Liver (tissue), 9 donors: Measurements from ENCODE around the gene CASR. TPM values are rescaled to one million over a fixed set of nuclear protein-coding genes. Genes with fewer than 3 reads are reported as not detected.

Experiments used
- DNase-seq: peaks from one replicate; pipeline ENCODE4 v3.0.0-alpha.2; 2017; ENCODE audit warnings: low spot score
- H3K27ac ChIP-seq, 2 donors: one replicate each; pipeline ENCODE4 v1.7.0; 2013; ENCODE audit warnings: inconsistent platforms in 2 of 2, low read length in 2 of 2, control low read depth in 1 of 2, low read depth in 1 of 2, mild to moderate bottlenecking in 1 of 2
- H3K27me3 ChIP-seq, 4 donors: one replicate each; pipeline versions ENCODE4 v1.6.1 to v1.7.0; 2013; ENCODE audit warnings: low read length in 3 of 4, inconsistent platforms in 1 of 4, mild to moderate bottlenecking in 1 of 4, moderate library complexity in 1 of 4; ENCODE audit not compliant: control insufficient read depth in 4 of 4, insufficient read depth in 4 of 4
- H3K36me3 ChIP-seq, 4 donors: one replicate each; pipeline versions ENCODE4 v1.6.1 to v1.7.0; 2013; ENCODE audit warnings: low read length in 3 of 4, mild to moderate bottlenecking in 3 of 4, low read depth in 1 of 4, moderate library complexity in 1 of 4; ENCODE audit not compliant: control insufficient read depth in 4 of 4, insufficient read depth in 3 of 4
- H3K4me1 ChIP-seq, 4 donors: one replicate each; pipeline versions ENCODE4 v1.6.1 to v1.7.0; 2013; ENCODE audit warnings: low read length in 3 of 4, mild to moderate bottlenecking in 3 of 4, moderate library complexity in 1 of 4; ENCODE audit not compliant: control insufficient read depth in 4 of 4, insufficient read depth in 4 of 4
- H3K4me3 ChIP-seq, 3 donors: one replicate each; pipeline versions ENCODE4 v1.6.1 to v1.7.0; 2013; ENCODE audit warnings: low read length in 3 of 3, control low read depth in 1 of 3, low read depth in 1 of 3, mild to moderate bottlenecking in 1 of 3
- H3K9ac ChIP-seq, 2 donors: one replicate each; pipeline ENCODE4 v1.7.0; 2013; ENCODE audit warnings: low read length in 2 of 2, mild to moderate bottlenecking in 2 of 2, moderate library complexity in 2 of 2, control low read depth in 1 of 2, low read depth in 1 of 2
- H3K9me3 ChIP-seq, 4 donors: one replicate each; pipeline versions ENCODE4 v1.6.1 to v1.7.0; 2013; ENCODE audit warnings: low read length in 3 of 4; ENCODE audit not compliant: control insufficient read depth in 4 of 4
- ATF3 ChIP-seq: IDR thresholded peaks from 2 replicates; pipeline ENCODE4 v1.6.1; 2016; ENCODE audit warnings: antibody characterized with exemption
- CTCF ChIP-seq: fragments of 150-350 bp; IDR thresholded peaks from 2 replicates; pipeline ENCODE4 v1.5.1; 2017; ENCODE audit warnings: improper control_type of control experiment, low read depth, low read length; ENCODE audit not compliant: missing input control
- EGR1 ChIP-seq, 2 donors: IDR thresholded peaks; 2 replicates each; pipeline ENCODE4 v1.6.1; 2016 to 2018; ENCODE audit warnings: antibody characterized with exemption in 2 of 2, low read depth in 2 of 2
- FOXA1 ChIP-seq: IDR thresholded peaks from 2 replicates; pipeline ENCODE4 v1.6.1; 2016; ENCODE audit warnings: antibody characterized with exemption
- FOXA2 ChIP-seq: IDR thresholded peaks from 2 replicates; pipeline ENCODE4 v1.6.1; 2016; ENCODE audit warnings: antibody characterized with exemption
- HNF4A ChIP-seq, 2 donors: conservative IDR thresholded peaks; 2 replicates each; pipeline ENCODE4 v1.6.1; 2016; ENCODE audit warnings: antibody characterized with exemption in 2 of 2, mild to moderate bottlenecking in 2 of 2
- HNF4G ChIP-seq: IDR thresholded peaks from 2 replicates; pipeline ENCODE4 v1.6.1; 2016; ENCODE audit warnings: antibody characterized with exemption
- JUND ChIP-seq, 2 donors: IDR thresholded peaks; 2 replicates each; pipeline ENCODE4 v1.6.1; 2016; ENCODE audit warnings: antibody characterized with exemption in 2 of 2
- MAX ChIP-seq: IDR thresholded peaks from 2 replicates; pipeline ENCODE4 v1.6.1; 2016; ENCODE audit warnings: antibody characterized with exemption
- RAD21 ChIP-seq, 2 donors: IDR thresholded peaks; 2 replicates each; pipeline ENCODE4 v1.6.1; 2016; ENCODE audit warnings: antibody characterized with exemption in 2 of 2, mild to moderate bottlenecking in 2 of 2
- REST ChIP-seq: IDR thresholded peaks from 2 replicates; pipeline ENCODE4 v1.6.1; 2016; ENCODE audit warnings: antibody characterized with exemption, mild to moderate bottlenecking
- RXRA ChIP-seq, 2 donors: IDR thresholded peaks; 2 replicates each; pipeline ENCODE4 v1.6.1; 2017 to 2018; ENCODE audit warnings: antibody characterized with exemption in 2 of 2, mild to moderate bottlenecking in 1 of 2
- TAF1 ChIP-seq: conservative IDR thresholded peaks from 2 replicates; pipeline ENCODE4 v1.6.1; 2016; ENCODE audit warnings: antibody characterized with exemption, mild to moderate bottlenecking
- ZBTB33 ChIP-seq: IDR thresholded peaks from 2 replicates; pipeline ENCODE4 v1.6.1; 2016; ENCODE audit warnings: antibody characterized with exemption
- WGBS: extraction: QIAGEN DNeasy Blood & Tissue Kit; methylation state at CpG from one replicate; pipeline ENCODE4 v1.1.7; 2013; 5-methylcytosine and 5-hydroxymethylcytosine counted together
- polyA plus RNA-seq, 2 donors: library from polyadenylated mRNA; stranded (reverse) in 1 of 2; unstranded in 1 of 2; fragments of 200-250 nt in 1 of 2; fragments of >200 nt in 1 of 2; fragmentation: Nextera tagmentation in 1 of 2; extraction: Ambion mirVana in 1 of 2; gene quantifications; one replicate each; pipeline versions ENCODE4 v1.2.1 to v1.2.3, GENCODE V29; 2013 to 2015
- total RNA-seq, 2 donors: library from RNA; depleted of rRNA; stranded (reverse); fragments of >200 nt; gene quantifications; one replicate each; pipeline ENCODE4 v1.2.3, GENCODE V29; 2014
- donor health status: healthy.
- donor health status: healthy.
- donor health status: healthy.
- donor health status: healthy.
- donor health status: healthy.

CASR gene
- total and polyA plus RNA-seq, 4 donors: 0.05 to 0.29 (median 0.14) TPM

- DNase-seq: no peak
- Histone ChIP-seq H3K4me3 (no peak overlapping the region), H3K9me3 (peaks cover 0 to 4% (median 0%) of the 10 kb centered on the region in 4 donors), H3K4me1 (peaks cover 2 to 26% (median 16%) of the 10 kb centered on the region in 4 donors), H3K27me3 (no peaks in the 10 kb centered on the region), H3K9ac (no peak overlapping the region), H3K36me3 (no peaks in the 10 kb centered on the region), H3K27ac (no peak overlapping the region)
- WGBS: 71% methylated on average over 1 of the region's 1 CpG
- TF ChIP-seq ATF3 (no peak), ZBTB33 (no peak), FOXA2 (no peak), JUND (IDR thresholded peaks at IDR 0.05) (peak in 1 of 2 donors; percentile 17), MAX (no peak), REST (no peak), CTCF (no peak), HNF4A (conservative IDR thresholded peaks at IDR 0.05) (peak; percentile 17 to 29), TAF1 (no peak), EGR1 (IDR thresholded peaks at IDR 0.05; ENCODE audit: low read depth in 2 of 2) (no peak), RXRA (IDR thresholded peaks at IDR 0.05) (peak; percentile 30 to 36), HNF4G (no peak), RAD21 (IDR thresholded peaks at IDR 0.05) (no peak), FOXA1 (no peak)
These were observed 35.9 kb downstream of the CASR start for GRCh38 chr3:122219242-122219872.
